Measurements from ENCODE around the gene ROGDI. TPM values are rescaled to one million over a fixed set of nuclear protein-coding genes. Genes with fewer than 3 reads are reported as not detected.

The ROGDI gene
- polyA plus RNA-seq, 2 of the 4 experiments (the other 2 are of a cell fraction): 7.2 to 15.1 TPM

- TF ChIP-seq REST (IDR thresholded peaks at IDR 0.05) (no peak), MAX (IDR thresholded peaks at IDR 0.05) (no peak), NR3C1 (IDR thresholded peaks at IDR 0.05) (no peak), CTCF (IDR thresholded peaks at IDR 0.05) (no peak), SREBF2 (IDR thresholded peaks at IDR 0.05) (no peak)
Measured at GRCh38 chr16:4750896-4751295, 51.5 kb downstream of the ROGDI start (continued).

DNA sequence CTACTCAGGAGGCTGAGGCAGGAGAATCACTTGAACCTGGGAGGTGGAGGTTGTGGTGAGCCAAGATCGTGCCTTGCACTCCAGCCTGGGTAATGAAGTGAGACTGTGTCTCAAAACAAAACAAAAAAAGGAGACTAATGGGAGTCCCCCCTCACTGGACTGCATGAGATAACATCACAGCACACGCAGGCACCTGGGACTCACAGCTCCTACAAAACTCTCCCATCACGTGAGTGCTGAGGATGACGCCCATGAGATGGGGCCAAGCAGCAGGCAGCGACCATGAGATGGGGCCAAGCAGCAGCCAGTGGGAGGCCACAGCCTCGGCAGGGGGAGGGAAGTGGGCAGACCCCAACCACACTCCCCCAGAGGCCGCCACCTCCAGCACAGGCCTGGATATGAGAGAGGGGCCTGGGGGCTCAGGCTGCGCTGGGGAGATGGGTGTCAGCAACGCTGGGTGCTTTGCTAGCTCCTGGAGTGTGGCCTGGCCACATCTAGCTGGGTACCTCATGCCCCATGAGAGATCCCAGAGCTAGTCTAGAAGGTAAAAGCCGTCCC is 52.7 kb downstream of the ROGDI start:
- H3K27ac ChIP-seq: no peak overlapping the region
- no peaks in the 10 kb centered on the region for H3K4me1 ChIP-seq
- WGBS (ENCODE audit: missing lambda C conversion rate): 93% methylated on average over 7 of the region's 10 CpGs
- ATAC-seq (no peak), FAIRE-seq (no peak), DNase-seq (ENCODE audit: low read depth in 1 of 2, low spot score in 1 of 2) (no peak)
- ChIA-PET POLR2A (interaction anchor here (1.5 kb wide), 1 partner anchor 16 kb away, joined by 3 read pairs; the partner anchor contains the start of genes ANKS3 and DNAAF8), CTCF (interaction anchor here (0.5 to 0.9 kb wide), 3 partner anchors 187 to 348 kb away, joined by 3 to 5 read pairs (median 3); no protein-coding TSS in a partner anchor)
- H3K4me3 ChIP-seq: no peak overlapping the region
- H3K9me3 ChIP-seq: no peaks in the 10 kb centered on the region
- TF ChIP-seq ELK1 (IDR thresholded peaks at IDR 0.05; ENCODE audit: low read depth, low read length): no peak
- TF ChIP-seq RCOR1 (IDR thresholded peaks at IDR 0.05; ENCODE audit: low read depth, low read length): no peak
- no peak overlapping the region for H3K4me2 ChIP-seq

DNA sequence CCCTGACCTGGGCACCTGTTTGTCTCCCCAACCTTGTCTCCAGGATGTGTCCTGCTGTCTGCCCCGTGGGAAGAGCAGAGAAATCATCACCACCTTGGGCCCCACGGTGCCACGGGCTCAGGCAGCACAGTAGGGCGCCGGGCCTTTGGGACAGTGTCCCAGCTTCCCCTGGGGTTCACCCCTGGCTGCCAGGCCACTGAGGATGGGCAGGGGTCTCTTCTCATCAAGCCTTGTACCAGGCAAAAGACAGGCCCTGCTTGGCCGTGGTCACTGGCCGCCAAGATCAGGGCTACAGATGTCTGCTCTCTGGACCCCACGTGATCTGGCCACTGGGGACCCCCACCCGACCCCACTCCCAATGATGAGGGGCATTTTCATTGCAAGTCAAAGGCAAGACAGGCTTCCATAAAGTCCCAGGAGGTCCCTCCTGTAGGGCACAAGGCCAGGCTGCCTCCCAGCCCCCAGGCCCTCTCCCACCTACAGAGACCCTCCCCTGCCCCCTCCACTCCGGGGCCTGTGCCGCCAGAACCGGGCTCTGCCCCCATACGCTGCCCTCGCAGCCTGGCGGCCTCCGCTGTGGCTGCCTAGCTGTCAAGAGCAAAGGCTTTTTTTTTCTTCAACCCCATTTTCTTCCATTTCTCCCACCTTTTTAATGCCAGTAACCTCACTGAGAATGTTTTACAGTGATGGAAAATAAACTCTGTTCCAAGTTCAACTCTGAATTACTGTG is 53.6 kb downstream of the ROGDI start:
- H3K4me3 ChIP-seq: no peak overlapping the region
- H3K27ac ChIP-seq: no peak overlapping the region
- ATAC-seq (no peak), FAIRE-seq (no peak), DNase-seq (ENCODE audit: low read depth in 1 of 2, low spot score in 1 of 2) (no peak)
- ChIA-PET POLR2A (interaction anchor here (1.5 kb wide), 1 partner anchor 15 kb away, joined by 3 read pairs; the partner anchor contains the start of genes ANKS3 and DNAAF8), CTCF (interaction anchor here (0.5 to 1.3 kb wide), 2 partner anchors 7 to 186 kb away, joined by 3 to 5 read pairs; no protein-coding TSS in a partner anchor)
- H3K4me2 ChIP-seq: no peak overlapping the region
- 85% methylated on average over 16 of the region's 16 CpGs for WGBS (ENCODE audit: missing lambda C conversion rate)
- no peaks in the 10 kb centered on the region for H3K4me1 ChIP-seq
- no peaks in the 10 kb centered on the region for H3K9me3 ChIP-seq
- TF ChIP-seq PHF8 (IDR thresholded peaks at IDR 0.05; ENCODE audit: borderline replicate concordance, low read depth) (no peak), ESRRA (IDR thresholded peaks at IDR 0.05; ENCODE audit: borderline replicate concordance, low read length) (no peak), RCOR1 (IDR thresholded peaks at IDR 0.05; ENCODE audit: low read depth, low read length) (no peak), SREBF2 (IDR thresholded peaks at IDR 0.05) (no peak), NR3C1 (IDR thresholded peaks at IDR 0.05) (no peak), RAD21 (conservative IDR thresholded peaks at IDR 0.05 in 1 of 2, IDR thresholded peaks at IDR 0.05 in 1 of 2) (no peak), CBX2 (IDR thresholded peaks at IDR 0.05; ENCODE audit: borderline replicate concordance, low read depth) (no peak), TFCP2L1 (CRISPR knock-in tag; IDR thresholded peaks at IDR 0.05) (no peak), HOXA7 (CRISPR knock-in tag; IDR thresholded peaks at IDR 0.05) (no peak), REST (IDR thresholded peaks at IDR 0.05) (no peak), EHMT2 (IDR thresholded peaks at IDR 0.05; ENCODE audit: low read depth) (no peak), MAFK (IDR thresholded peaks at IDR 0.05; ENCODE audit: partially characterized antibody) (no peak), FOXS1 (CRISPR knock-in tag; IDR thresholded peaks at IDR 0.05) (no peak), ZC3H11A (IDR thresholded peaks at IDR 0.05) (no peak), RARB (CRISPR knock-in tag; IDR thresholded peaks at IDR 0.05) (no peak), GATA3 (IDR thresholded peaks at IDR 0.05; ENCODE audit: borderline replicate concordance) (no peak), POLR2A (IDR thresholded peaks at IDR 0.05; ENCODE audit: low read length) (no peak), ZSCAN20 (CRISPR knock-in tag; IDR thresholded peaks at IDR 0.05) (no peak)
- TF ChIP-seq, protein P1, sequence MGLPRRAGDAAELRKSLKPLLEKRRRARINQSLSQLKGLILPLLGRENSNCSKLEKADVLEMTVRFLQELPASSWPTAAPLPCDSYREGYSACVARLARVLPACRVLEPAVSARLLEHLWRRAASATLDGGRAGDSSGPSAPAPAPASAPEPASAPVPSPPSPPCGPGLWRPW (IDR thresholded peaks at IDR 0.05): no peak

Measured in A549 (cell line).